ENCODE results near the gene UBALD2.

UBALD2 gene

DNA sequence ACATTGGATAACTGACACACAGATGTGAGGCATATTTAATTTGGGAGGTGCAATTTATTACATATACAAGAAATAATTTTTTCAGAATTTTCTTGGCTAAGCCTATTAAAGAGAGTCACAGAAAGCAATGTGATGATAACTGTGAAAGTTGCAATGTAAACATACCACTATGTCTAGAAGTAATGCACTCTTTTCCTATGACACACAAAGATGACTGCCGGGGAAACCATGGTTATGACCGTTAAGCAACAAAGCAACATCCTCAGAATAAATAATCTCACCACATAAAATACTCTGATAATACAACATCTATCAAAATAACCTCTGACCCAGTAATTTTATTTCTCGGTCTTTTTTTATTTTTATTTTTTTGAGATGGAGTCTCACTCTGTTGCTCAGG is 53.4 kb downstream of the UBALD2 start:
- no peak for DNase-seq (ENCODE audit: low read depth)
